Activated T-helper 17 cell treated with anti-CD3 and anti-CD28 coated beads, Interleukin-2, amount 50 U/mL, for 72 hours (primary cell): ENCODE measurements around the gene PHC2. TPM values are rescaled to one million over a fixed set of nuclear protein-coding genes. Genes with fewer than 3 reads are reported as not detected.
A peak's percentile ranks its signal among the peaks of the same experiment; 100 is the strongest.

Source experiments
- ATAC-seq: fragments of 150-1000 bp; cut with Tn5 transposase; replicated peaks from 2 replicates; pipeline ENCODE4 v1.10.0; 2021; ENCODE audit warnings: mild to moderate bottlenecking, moderate library complexity
- H3K27ac Mint-ChIP-seq: one replicate; pipeline ENCODE4 v1.8.0; 2022; ENCODE audit warnings: mixed read lengths
- H3K27me3 Mint-ChIP-seq: one replicate; pipeline ENCODE4 v1.8.0; 2022; ENCODE audit warnings: mixed read lengths
- H3K36me3 Mint-ChIP-seq: one replicate; pipeline ENCODE4 v1.8.0; 2022; ENCODE audit warnings: low read depth, mild to moderate bottlenecking, mixed read lengths
- H3K4me1 Mint-ChIP-seq: one replicate; pipeline ENCODE4 v1.8.0; 2022; ENCODE audit warnings: mixed read lengths
- H3K4me3 Mint-ChIP-seq: one replicate; pipeline ENCODE4 v1.8.0; 2022; ENCODE audit warnings: mild to moderate bottlenecking, mixed read lengths
- H3K9me3 Mint-ChIP-seq: one replicate; pipeline ENCODE4 v1.8.0; 2022; ENCODE audit warnings: mixed read lengths
- total RNA-seq, 2 donors: library from RNA; stranded (reverse); gene quantifications; one replicate each; pipeline ENCODE4 v1.2.3, GENCODE V29; 2022

PHC2 gene
- total RNA-seq, 2 donors from 2014 or later: 21.4 to 27.3 TPM

- Mint-ChIP-seq H3K27ac (no peak overlapping the region), H3K9me3 (no peaks in the 10 kb centered on the region), H3K4me3 (no peak overlapping the region), H3K36me3 (no peaks in the 10 kb centered on the region), H3K4me1 (no peaks in the 10 kb centered on the region), H3K27me3 (peaks cover 15% of the 10 kb centered on the region)
- ATAC-seq: no peak
Observed at GRCh38 chr1:33438364-33439160, 7.7 kb upstream of the PHC2 start.

GRCh38 chr1:33436557-33437285 lies 5.8 kb upstream of the PHC2 start:
- peaks cover 9% of the 10 kb centered on the region for H3K27me3 Mint-ChIP-seq

GRCh38 chr1:33435096-33435820 lies 4.4 kb upstream of the PHC2 start:
- H3K9me3 Mint-ChIP-seq: no peaks in the 10 kb centered on the region
- no peaks in the 10 kb centered on the region for H3K4me1 Mint-ChIP-seq
- H3K36me3 Mint-ChIP-seq: no peaks in the 10 kb centered on the region
- no peaks in the 10 kb centered on the region for H3K27me3 Mint-ChIP-seq
- H3K4me3 Mint-ChIP-seq: no peak overlapping the region
- no peak overlapping the region for H3K27ac Mint-ChIP-seq
- no peak for ATAC-seq

More at GRCh38 chr1:33436557-33437285, 5.8 kb upstream of the PHC2 start:
- H3K27ac Mint-ChIP-seq: no peak overlapping the region
- ATAC-seq: no peak
- H3K36me3 Mint-ChIP-seq: no peaks in the 10 kb centered on the region
- no peak overlapping the region for H3K4me3 Mint-ChIP-seq
- H3K9me3 Mint-ChIP-seq: no peaks in the 10 kb centered on the region
- H3K4me1 Mint-ChIP-seq: no peaks in the 10 kb centered on the region

GRCh38 chr1:33434363-33434750 lies 3.5 kb upstream of the PHC2 start:
- H3K4me1 Mint-ChIP-seq: no peaks in the 10 kb centered on the region
- no peak overlapping the region for H3K27ac Mint-ChIP-seq
- no peaks in the 10 kb centered on the region for H3K36me3 Mint-ChIP-seq
- H3K4me3 Mint-ChIP-seq: no peak overlapping the region
- ATAC-seq: no peak
- H3K27me3 Mint-ChIP-seq: no peaks in the 10 kb centered on the region
- H3K9me3 Mint-ChIP-seq: no peaks in the 10 kb centered on the region

GRCh38 chr1:33433509-33434362 lies 2.8 kb upstream of the PHC2 start:
- Mint-ChIP-seq H3K9me3 (no peaks in the 10 kb centered on the region), H3K27ac (no peak overlapping the region), H3K27me3 (no peaks in the 10 kb centered on the region), H3K4me1 (no peaks in the 10 kb centered on the region), H3K36me3 (no peaks in the 10 kb centered on the region), H3K4me3 (no peak overlapping the region)
- no peak for ATAC-seq

GRCh38 chr1:33429856-33430691 lies 821 bp downstream of the PHC2 start:
- no peak overlapping the region for H3K4me3 Mint-ChIP-seq
- peak; percentile 1 for ATAC-seq
- no peaks in the 10 kb centered on the region for H3K9me3 Mint-ChIP-seq
- peaks cover 7% of the 10 kb centered on the region for H3K4me1 Mint-ChIP-seq
- H3K27ac Mint-ChIP-seq: no peak overlapping the region
- no peaks in the 10 kb centered on the region for H3K36me3 Mint-ChIP-seq
- H3K27me3 Mint-ChIP-seq: no peaks in the 10 kb centered on the region

GRCh38 chr1:33429332-33429731 lies 1.6 kb downstream of the PHC2 start:
- Mint-ChIP-seq H3K4me1 (peaks cover 7% of the 10 kb centered on the region), H3K36me3 (no peaks in the 10 kb centered on the region), H3K27me3 (no peaks in the 10 kb centered on the region), H3K9me3 (no peaks in the 10 kb centered on the region), H3K27ac (no peak overlapping the region), H3K4me3 (no peak overlapping the region)
- no peak for ATAC-seq

GRCh38 chr1:33428661-33429060 lies 2.2 kb downstream of the PHC2 start:
- Mint-ChIP-seq H3K4me3 (no peak overlapping the region), H3K36me3 (no peaks in the 10 kb centered on the region), H3K4me1 (peaks cover 7% of the 10 kb centered on the region), H3K27ac (no peak overlapping the region), H3K9me3 (no peaks in the 10 kb centered on the region), H3K27me3 (no peaks in the 10 kb centered on the region)
- no peak for ATAC-seq

- no peaks in the 10 kb centered on the region for H3K36me3 Mint-ChIP-seq
- H3K4me3 Mint-ChIP-seq: no peak overlapping the region
- H3K27me3 Mint-ChIP-seq: peaks cover 8% of the 10 kb centered on the region
- no peak overlapping the region for H3K27ac Mint-ChIP-seq
- H3K9me3 Mint-ChIP-seq: no peaks in the 10 kb centered on the region
- peaks cover 7% of the 10 kb centered on the region for H3K4me1 Mint-ChIP-seq
- ATAC-seq: no peak
Observed at GRCh38 chr1:33426916-33427315, 4.0 kb downstream of the PHC2 start.

GRCh38 chr1:33425900-33426299 lies 5.0 kb downstream of the PHC2 start:
- Mint-ChIP-seq H3K27ac (no peak overlapping the region), H3K9me3 (no peaks in the 10 kb centered on the region), H3K36me3 (no peaks in the 10 kb centered on the region), H3K27me3 (peaks cover 13% of the 10 kb centered on the region), H3K4me1 (peaks cover 7% of the 10 kb centered on the region), H3K4me3 (no peak overlapping the region)
- ATAC-seq: peak; percentile 84

GRCh38 chr1:33424610-33425009 lies 6.3 kb downstream of the PHC2 start:
- Mint-ChIP-seq H3K9me3 (no peaks in the 10 kb centered on the region), H3K27ac (no peak overlapping the region), H3K4me1 (peaks cover 7% of the 10 kb centered on the region), H3K36me3 (no peaks in the 10 kb centered on the region), H3K27me3 (peaks cover 17% of the 10 kb centered on the region), H3K4me3 (no peak overlapping the region)
- no peak for ATAC-seq

GRCh38 chr1:33424205-33424604 lies 6.7 kb downstream of the PHC2 start:
- H3K9me3 Mint-ChIP-seq: no peaks in the 10 kb centered on the region
- no peak overlapping the region for H3K4me3 Mint-ChIP-seq
- ATAC-seq: no peak
- H3K4me1 Mint-ChIP-seq: peaks cover 7% of the 10 kb centered on the region
- no peak overlapping the region for H3K27ac Mint-ChIP-seq
- peaks cover 17% of the 10 kb centered on the region for H3K27me3 Mint-ChIP-seq
- H3K36me3 Mint-ChIP-seq: no peaks in the 10 kb centered on the region
